Stimulated activated CD4-positive, alpha-beta T cell treated with anti-CD3 and anti-CD28 coated beads, Interleukin-4, amount 100 ng/mL, for 48 hours (primary cell): ENCODE measurements around the gene COL16A1.

Experiments
- DNase-seq, 2 donors: peaks; one replicate each; pipeline ENCODE4 v3.0.0-alpha.2; 2020; ENCODE audit warnings: low read depth in 2 of 2

COL16A1 gene

DNA sequence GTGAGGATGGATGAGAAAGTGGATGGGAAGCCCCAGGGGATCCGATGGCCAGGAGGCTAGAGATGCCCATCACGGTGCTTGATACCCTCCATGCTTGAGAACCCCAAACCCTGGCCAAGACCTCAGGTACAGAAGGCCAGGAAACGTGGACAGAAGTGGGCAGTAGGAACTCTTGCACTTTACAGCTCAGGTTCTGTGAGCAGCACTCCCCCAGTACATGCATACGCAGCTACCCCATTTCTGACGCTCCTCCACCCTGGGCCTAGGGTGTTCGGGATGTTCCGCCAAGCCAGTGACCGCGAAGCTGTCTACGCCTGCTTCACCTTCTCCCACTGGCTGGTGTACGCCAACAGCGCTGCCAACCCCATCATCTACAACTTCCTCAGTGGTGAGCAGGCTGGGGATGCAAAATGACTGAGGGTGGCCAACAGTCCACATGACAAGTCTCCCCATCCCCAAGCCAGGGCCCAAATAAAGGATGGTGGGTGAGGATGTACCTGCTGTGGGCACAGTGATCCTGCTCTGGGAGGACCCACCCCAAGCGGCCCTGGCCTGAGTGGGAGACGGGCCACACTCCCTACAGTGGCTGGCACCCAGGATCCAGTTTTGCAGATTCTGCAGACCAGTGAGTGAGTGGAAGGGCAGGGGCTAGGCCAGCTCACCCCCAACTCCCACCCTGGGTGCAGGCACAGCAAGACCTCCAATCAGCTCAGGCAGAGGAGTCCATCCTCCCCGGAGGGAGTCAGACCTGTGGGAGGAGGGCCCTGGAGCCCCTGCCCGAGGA is 78.9 kb downstream of the COL16A1 start:
- DNase-seq = no peak

DNA sequence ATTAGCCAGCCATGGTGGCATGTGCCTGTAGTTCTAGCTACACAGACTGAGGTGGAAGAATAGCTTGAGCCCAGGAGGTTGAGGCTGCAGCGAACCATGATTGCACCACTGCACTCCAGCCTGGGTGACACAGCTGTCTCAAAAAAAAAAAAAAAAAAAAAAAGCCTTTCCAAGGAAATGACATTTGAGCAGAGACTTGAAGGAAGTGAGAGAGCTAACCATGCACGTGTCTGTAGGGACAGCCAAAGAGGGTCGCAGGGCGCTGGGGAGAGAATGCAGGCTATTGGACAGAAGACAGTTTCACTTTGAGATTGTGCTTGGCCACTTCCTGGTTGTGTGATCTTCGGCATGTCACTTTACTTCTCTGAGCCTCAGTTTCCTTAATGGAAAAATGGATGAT is 79.5 kb downstream of the COL16A1 start:
- no peak for DNase-seq

DNA sequence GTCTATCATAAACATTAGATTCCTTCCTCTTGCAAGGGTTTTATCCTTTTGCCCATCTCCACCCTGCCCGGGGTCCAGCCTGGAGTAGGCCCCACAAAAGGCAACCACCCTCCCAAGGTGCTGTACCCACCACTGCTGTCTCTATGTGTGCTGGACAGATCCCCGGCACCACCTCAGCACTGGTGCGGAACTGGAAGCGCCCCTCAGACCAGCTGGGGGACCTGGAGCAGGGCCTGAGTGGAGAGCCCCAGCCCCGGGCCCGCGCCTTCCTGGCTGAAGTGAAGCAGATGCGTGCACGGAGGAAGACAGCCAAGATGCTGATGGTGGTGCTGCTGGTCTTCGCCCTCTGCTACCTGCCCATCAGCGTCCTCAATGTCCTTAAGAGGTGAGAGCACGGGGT is 80.5 kb downstream of the COL16A1 start:
- DNase-seq = no peak

GRCh38 chr1:31621847-31622730 is 81.7 kb downstream of the COL16A1 start:
- DNase-seq = no peak

- DNase-seq = no peak
Measured at GRCh38 chr1:31621498-31621820, 82.4 kb downstream of the COL16A1 start.

DNA sequence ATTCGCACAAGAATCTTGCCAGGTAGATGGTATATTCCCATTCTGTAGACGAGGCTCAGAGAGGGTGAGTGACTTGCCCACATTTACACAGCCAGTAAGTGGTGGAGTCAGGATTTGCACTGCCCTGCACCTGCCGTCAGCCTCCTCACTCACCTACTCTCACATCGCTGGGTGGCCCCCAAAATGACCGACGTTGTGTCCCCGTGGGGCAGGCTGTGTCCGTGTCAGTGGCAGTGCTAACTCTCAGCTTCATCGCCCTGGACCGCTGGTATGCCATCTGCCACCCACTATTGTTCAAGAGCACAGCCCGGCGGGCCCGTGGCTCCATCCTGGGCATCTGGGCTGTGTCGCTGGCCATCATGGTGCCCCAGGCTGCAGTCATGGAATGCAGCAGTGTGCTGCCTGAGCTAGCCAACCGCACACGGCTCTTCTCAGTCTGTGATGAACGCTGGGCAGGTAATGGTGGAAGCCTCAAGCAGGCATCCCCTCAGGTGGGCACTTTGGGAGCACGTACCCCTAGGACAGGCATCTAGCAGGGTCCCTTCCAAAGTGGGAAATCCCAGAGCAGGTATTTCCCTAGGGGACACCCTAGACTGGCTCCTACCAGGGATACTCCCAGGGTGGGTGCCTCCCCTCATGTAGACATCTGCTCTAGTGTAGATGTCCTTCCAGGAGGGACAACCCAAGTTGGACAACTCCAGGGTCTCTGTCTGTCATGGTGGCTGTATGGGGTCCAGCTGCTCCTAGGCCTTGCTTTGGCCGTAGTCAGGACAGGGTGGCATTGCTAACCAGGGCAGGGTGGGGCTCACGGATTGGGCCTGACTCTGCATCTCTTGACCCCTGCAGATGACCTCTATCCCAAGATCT is 83.0 kb downstream of the COL16A1 start:
- DNase-seq = no peak

GRCh38 chr1:31618916-31619846 is 84.6 kb downstream of the COL16A1 start:
- no peak for DNase-seq

- peak; percentile 26 to 49 for DNase-seq
Measured at GRCh38 chr1:31617916-31618746, 85.7 kb downstream of the COL16A1 start.

DNA sequence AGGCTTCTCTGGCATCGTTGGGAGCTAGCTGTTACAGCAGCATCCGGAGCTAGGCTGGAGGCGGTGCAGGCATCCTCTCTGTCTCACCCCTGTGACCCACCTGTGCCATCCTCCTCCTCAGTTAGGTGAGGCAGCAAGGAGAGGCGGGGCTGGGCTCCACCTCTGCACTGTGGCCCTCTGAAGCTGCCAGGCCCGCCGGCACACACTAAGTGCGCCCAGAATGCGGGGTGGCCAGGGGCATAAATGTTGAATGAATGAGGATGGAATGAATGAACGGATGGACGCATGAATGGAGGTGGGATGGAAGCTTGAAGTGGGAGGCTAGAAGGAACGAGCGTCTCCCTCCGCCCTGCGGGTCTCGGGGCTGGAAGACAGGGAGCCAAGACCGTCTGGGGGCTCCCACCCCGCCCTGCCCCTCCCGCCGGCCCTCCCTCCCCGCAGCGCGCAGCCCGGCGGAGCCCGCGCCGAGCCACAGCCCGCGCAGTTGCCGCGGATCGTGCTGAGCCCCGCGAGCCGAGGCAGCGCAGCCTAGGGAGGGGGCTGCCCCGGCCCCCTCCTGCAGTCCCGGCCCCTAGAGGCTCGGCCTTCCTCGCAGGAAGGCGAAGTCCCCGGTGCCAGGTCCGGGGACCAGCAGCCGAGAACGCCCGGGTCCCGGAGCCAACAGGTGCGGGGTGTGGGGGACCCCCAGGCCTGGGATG is 86.5 kb downstream of the COL16A1 start, which contains the start of gene HCRTR1:
HCRTR1 (plus strand) TSS at position 472 of the 698 bp plus-strand sequence. CDS start 1,504 bp downstream, outside the sequence.
- DNase-seq = no peak

- no peak for DNase-seq
Measured at GRCh38 chr1:31615939-31616338, 87.9 kb downstream of the COL16A1 start.

- no peak for DNase-seq
Measured at GRCh38 chr1:31615414-31615813, 88.4 kb downstream of the COL16A1 start.

- DNase-seq = no peak
Measured at GRCh38 chr1:31614414-31615005, 89.3 kb downstream of the COL16A1 start.

DNA sequence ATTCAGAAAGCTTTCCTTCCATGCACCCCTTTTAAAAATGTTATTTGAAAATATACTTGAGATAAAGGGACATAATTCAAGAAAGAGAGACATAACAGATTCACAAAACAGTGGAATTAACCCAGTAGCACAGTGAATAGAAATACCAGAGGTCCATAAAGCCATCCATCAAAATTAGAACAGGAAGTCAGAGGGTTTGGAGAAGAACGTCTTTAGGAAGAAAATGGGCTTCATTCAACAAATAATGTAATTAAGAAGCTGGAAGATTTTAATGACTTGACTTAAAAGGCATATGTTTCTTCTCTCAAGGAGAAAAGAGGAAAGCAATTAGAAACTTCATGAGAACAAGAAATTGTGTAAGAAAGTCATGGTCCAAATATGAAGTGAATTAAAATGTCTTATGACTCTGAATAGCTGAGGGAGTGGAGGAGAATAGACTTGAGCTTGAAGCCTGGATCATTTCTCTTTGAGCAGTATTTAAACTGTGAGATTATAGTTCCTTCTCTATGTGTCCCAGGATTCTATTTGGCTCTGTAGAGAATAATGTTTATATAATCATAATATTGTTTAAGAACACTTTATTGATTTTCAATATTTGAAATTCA is 94.2 kb downstream of the COL16A1 start:
- no peak for DNase-seq

- no peak for DNase-seq
Measured at GRCh38 chr1:31607360-31607759, 96.5 kb downstream of the COL16A1 start.

GRCh38 chr1:31605908-31606427 is 97.8 kb downstream of the COL16A1 start:
- DNase-seq = peak; percentile 22 to 24
